ENCODE results near the gene LRBA.
"Not testable (repeated sequence)": the region's sequence is repeated elsewhere in the genome, so short reads cannot be mapped to it uniquely, and the experiment has no call there.

LRBA gene

DNA sequence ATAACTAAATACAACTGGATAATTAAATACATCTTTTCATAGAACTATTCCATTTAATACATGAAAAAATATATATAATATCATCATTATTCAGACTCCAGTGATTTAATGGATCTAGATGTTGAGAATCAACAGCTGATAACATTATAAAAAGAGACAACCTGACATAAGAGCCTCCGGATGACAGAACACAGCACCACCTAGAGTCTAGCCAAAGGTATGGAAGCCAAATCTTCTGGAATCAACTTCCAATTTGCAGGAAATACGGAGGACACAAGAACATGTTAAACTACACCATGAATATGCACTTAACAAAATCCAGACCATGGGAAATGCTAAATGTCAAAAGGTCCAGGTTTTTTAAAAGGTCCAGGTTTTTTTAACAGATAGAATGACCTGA, 55.0 kb downstream of the LRBA start:
- peak; percentile 76 for DNase-seq (ENCODE audit: low read depth)
- TF ChIP-seq, protein P1, sequence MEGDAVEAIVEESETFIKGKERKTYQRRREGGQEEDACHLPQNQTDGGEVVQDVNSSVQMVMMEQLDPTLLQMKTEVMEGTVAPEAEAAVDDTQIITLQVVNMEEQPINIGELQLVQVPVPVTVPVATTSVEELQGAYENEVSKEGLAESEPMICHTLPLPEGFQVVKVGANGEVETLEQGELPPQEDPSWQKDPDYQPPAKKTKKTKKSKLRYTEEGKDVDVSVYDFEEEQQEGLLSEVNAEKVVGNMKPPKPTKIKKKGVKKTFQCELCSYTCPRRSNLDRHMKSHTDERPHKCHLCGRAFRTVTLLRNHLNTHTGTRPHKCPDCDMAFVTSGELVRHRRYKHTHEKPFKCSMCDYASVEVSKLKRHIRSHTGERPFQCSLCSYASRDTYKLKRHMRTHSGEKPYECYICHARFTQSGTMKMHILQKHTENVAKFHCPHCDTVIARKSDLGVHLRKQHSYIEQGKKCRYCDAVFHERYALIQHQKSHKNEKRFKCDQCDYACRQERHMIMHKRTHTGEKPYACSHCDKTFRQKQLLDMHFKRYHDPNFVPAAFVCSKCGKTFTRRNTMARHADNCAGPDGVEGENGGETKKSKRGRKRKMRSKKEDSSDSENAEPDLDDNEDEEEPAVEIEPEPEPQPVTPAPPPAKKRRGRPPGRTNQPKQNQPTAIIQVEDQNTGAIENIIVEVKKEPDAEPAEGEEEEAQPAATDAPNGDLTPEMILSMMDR (conservative IDR thresholded peaks at IDR 0.05; ENCODE audit: low read depth, low read length): peak; percentile 85
- peak overlapping the region; percentile 13 for H3K4me3 ChIP-seq (ENCODE audit: low read depth, low read length)

DNA sequence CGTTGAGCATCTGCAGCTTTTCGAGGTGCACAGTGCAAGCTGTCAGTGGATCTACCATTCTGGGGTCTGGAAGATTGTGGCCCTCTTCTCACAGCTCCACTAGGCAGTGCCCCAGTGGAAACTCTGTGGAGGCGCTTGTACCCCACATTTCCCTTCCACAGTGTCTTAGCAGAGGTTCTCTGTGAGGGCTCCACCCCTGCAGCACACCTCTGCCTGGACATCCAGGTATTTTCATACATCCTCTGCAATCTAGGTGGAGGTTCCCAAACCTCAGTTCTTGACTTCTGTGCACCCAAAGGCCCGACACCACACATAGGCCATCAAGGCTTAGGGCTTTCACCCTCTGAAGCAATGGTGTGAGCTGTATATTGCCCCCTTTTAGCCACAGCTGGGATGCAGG, 57.1 kb downstream of the LRBA start:
- DNase-seq (ENCODE audit: low read depth): not testable (repeated sequence)

DNA sequence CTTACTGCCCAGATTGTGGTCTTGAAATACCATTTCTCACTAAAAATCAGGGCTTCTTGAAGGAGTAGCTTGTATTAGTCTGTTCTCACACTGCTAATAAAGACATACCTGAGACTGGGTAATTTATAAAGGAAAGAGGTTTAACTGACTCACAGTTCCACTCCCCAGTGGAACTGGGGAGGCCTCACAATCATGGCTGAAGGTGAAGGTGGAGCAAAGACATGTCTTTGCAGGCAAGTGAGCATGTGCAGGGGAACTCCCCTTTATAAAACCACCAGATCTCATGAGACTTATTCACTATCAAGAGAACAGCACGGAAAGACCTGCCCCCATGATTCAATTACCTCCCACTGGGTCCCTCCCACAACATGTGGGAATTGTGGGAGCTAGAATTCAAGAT, 58.0 kb downstream of the LRBA start:
- not testable (repeated sequence) for H3K4me3 ChIP-seq (ENCODE audit: low read depth, low read length); DNase-seq (ENCODE audit: low read depth)

More for the DNA sequence above, 57.1 kb downstream of the LRBA start:
- H3K4me3 ChIP-seq (ENCODE audit: low read depth, low read length): not testable (repeated sequence)

DNA sequence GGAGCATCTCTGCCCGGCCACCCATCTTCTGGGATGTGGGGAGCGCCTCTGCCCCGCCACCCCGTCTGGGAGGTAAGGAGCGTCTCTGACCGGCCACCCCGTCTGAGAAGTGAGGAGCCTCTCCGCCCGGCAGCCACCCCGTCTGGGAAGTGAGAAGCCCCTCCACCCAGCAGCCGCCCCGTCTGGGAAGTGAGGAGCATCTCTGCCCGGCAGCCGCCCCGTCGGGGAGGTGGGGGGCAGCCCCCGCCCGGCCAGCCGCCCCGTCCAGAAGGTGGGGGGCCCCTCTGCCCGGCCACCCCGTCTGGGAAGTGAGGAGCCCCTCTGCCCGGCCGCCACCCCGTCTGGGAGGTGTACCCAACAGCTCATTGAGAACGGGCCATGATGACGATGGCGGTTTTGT, 61.2 kb downstream of the LRBA start:
- H3K4me3 ChIP-seq (ENCODE audit: low read depth, low read length); DNase-seq (ENCODE audit: low read depth): not testable (repeated sequence)

DNA sequence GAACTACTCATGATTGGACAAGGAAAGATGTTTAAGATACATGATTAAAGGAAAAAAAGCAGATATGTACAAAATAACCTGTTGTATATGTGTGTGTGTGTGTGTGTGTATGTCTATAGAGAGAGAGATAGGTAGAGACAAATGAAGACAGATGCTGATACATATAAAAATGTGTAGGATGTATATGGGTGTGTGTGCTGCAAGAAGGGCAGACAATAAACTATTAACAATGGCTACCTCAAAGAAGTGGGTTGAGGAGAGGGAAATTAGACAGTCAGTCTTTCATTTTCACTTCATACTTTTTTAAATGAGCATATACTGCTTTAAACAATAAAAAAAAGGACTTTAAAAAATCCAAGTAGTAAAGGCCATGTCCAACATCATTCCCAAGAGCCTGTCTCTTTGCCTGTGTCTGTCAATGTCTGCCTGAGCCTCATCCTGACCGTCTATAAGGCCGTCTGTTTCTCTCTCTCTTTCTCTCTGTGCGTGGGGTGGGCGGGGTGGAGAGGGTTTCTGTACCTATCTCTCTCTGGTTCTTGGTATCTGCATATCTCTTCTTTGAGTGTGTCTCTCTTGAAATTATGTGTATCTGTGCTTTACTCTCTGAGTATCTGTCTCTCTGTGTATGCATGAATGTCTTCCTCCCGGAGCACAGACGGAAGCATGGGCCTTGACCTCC, 62.8 kb downstream of the LRBA start:
- TF ChIP-seq, protein P1 (conservative IDR thresholded peaks at IDR 0.05; ENCODE audit: low read depth, low read length): no peak
- H3K4me3 ChIP-seq (ENCODE audit: low read depth, low read length): no peak overlapping the region
- no peak for DNase-seq (ENCODE audit: low read depth)

DNA sequence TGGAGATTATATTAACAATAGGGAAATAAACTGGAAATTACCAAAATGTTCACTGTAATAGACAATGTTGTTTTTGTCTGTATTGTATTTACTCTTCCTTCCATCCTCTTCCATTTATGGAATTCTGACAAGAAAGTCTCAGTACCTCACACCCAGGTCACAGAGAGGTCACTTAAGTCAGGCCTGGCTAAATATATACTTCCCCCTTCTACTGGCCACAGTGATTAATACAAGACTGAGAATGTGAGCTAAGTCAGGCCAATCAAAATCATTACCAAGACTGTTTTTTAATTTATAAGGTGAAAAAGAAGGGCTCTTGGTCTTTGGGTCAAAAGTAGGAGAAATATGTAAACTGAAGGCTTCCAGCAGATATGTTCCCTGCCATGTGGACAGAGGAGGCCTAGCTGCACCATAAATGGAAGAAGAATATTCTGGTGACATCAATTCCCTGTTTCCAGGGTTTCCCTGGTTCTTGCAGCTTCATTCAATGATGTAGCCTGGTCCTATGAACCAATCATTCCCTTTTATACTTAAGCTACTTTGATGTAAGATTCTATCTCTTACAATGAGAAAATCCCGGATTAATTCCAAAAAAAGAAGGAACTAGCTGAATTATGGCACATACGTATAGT, 64.3 kb downstream of the LRBA start:
- no peak for DNase-seq (ENCODE audit: low read depth)
- H3K4me3 ChIP-seq (ENCODE audit: low read depth, low read length): no peak overlapping the region
- TF ChIP-seq, protein P1 (conservative IDR thresholded peaks at IDR 0.05; ENCODE audit: low read depth, low read length): no peak

DNA sequence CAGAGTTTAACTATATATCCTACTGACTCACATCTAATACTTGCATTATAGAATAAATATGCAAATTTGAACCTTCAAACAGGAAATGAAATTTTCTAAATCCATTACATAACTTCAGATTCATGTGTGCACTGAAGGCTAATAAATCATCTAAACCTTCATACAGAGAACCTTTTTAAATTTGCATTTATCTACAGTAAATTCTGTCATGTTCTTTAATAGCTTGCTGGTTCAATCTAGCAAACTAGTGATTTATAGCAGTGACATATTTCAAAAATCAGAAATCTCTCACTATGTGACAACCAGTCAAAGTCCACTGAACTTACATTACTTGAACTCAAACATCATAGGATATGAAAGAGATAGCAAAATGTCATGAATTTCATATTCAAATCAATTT, 65.1 kb downstream of the LRBA start:
- DNase-seq (ENCODE audit: low read depth): no peak
- H3K4me3 ChIP-seq (ENCODE audit: low read depth, low read length): no peak overlapping the region
- TF ChIP-seq, protein P1 (conservative IDR thresholded peaks at IDR 0.05; ENCODE audit: low read depth, low read length): no peak

DNA sequence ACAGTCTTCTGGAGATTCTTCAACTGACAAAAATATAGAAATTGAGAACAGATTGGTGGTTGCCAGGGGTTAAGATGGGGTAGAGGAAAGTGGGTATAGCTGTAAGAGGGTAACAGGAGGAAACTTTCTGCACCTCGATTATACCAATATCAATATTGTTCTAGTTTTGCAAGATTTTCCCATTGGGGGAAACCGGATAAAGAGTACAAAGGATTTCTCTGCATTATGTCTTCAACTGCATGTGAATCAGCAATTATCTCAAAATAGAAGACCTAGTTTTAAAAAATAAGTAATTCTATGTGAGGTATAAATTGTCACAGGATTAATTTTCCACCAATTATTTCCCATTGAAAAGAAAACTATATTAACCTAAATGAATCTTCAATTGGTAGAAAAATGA, 65.7 kb downstream of the LRBA start:
- TF ChIP-seq, protein P1 (conservative IDR thresholded peaks at IDR 0.05; ENCODE audit: low read depth, low read length): no peak
- DNase-seq (ENCODE audit: low read depth): no peak
- no peak overlapping the region for H3K4me3 ChIP-seq (ENCODE audit: low read depth, low read length)

Measured in choroid plexus epithelial cell (primary cell).